ENCODE data around the gene PID1.

Gene PID1
- total RNA-seq: 0 to 0.06 reads per million in 2 experiments

- no peak for DNase-seq (ENCODE audit: low read depth)
Measured at GRCh38 chr2:229270551-229271410, at the start of gene PID1. Gene PID1, minus strand, starts transcription at chr2:229271287. Its CDS starts 244 bp downstream, at chr2:229271043.

DNA sequence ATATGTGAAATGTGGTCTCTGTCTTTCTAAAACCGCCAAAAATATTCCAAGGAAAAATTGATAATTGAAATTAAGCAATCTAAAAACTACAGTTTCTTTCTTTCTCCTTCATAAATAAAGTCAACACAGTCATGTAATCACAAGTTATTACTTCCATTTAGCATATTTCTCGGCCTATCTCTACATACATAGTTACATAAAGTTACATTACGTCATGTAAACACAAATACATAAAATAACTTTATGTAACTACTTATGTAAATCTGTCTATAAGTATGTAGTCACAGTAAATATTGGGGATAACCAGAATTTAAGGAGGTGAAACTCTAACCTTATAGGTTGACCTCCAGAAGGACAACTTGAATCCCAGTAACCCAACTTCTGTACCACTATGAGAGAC, 48.5 kb upstream of the PID1 start:
- DNase-seq (ENCODE audit: low read depth): no peak

DNA sequence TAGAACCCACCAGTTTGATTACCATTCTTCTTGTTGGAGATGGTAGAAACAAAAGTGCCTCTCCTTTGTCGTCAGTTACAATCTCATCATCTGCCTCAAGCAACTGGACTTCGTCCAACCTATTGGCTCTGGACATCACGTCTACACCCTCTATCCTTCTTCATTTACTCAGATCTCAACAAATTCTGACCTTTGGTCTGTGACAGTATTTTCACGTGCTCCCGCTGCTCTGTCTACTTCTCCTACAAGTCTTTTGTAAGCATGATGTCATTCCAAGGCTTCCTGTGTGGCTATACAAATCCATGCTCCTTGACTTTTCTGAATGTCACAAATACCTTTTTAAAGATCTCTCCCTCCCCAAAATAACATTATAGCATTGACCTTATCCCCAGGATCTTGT, 43.0 kb upstream of the PID1 start:
- DNase-seq (ENCODE audit: low read depth): no peak

DNA sequence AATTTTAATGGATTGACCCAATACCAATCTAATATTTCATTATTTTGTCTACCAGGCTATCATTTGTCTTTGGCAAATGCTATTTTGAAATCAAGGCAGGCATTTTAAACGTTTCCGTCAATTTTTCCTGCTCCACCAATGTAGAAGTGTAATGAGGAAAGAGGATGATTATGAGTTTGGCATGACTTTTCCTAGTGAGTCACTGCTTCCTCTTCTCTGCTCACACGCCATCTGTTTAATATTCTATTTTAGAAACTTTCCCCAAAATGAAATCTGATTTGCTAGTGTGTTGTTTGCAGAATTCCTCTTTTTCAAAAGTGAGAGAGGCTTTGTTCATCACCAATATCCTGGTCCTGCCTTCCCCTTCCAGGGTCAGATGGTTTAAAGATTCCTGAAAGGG, 42.5 kb upstream of the PID1 start:
- no peak for DNase-seq (ENCODE audit: low read depth)

DNA sequence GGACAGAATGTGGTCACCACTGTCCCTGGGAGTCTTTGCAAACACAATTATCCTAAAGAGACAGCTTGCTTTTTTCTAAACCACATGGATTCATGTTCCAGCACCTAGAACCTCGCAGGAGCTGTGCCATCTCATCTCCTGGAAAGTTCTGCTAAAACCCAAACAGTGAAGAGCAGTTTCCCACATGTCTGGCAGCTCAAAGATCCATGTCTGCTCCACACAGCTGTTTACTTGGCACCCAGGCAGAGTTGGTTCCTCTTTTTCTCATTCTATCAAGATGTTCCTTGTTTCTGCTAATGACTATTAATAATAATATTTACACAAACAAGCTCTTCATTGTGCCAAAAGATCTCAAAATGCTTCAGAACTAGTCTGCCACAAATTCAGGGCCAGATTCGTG, 30.1 kb upstream of the PID1 start:
- no peak for DNase-seq (ENCODE audit: low read depth)

GRCh38 chr2:229300790-229301189, 29.7 kb upstream of the PID1 start:
- DNase-seq (ENCODE audit: low read depth): no peak

DNA sequence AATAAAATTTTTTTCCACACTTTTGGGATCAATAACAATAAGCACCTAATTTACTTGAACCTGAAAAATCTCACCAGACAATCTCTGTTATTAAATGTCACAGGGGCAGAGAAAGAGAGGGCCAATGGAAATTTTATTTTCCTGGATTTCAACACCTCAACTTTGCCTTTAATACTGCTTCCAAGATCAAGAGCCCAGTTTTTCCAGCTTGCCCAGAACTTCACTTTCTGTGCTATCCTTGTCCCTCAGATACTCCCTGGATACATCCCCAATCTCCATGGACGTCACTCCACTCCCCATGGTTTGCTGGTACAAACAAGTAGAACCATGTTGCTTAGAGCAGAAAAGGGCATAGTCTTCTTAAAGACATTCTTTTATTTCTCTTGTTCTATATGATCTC, 29.3 kb upstream of the PID1 start:
- DNase-seq (ENCODE audit: low read depth): no peak

DNA sequence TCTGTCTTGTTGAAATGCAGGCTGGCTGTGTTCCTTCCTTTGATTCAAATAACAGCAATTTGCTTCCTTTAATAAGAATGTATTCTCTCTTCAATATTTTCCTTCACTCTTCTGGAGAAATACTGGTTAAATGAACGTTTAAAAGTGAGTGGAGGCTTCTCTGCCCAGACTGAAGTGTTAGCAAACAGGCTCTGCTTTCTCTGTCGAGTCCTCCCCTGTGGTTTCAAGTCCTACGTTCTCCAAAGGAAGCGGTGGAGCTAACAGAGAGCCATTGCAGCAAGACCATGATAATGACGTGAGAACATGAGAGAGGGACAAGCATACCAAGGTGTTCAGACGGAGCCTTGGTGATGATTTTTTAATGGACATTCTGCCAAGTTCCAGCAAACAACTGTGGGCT, 26.2 kb upstream of the PID1 start:
- DNase-seq (ENCODE audit: low read depth): no peak

GRCh38 chr2:229296536-229296935, 25.4 kb upstream of the PID1 start:
- no peak for DNase-seq (ENCODE audit: low read depth)

GRCh38 chr2:229296016-229296415, 24.9 kb upstream of the PID1 start:
- no peak for DNase-seq (ENCODE audit: low read depth)

- DNase-seq (ENCODE audit: low read depth): no peak
Measured at GRCh38 chr2:229287823-229288222, 16.7 kb upstream of the PID1 start.

GRCh38 chr2:229282758-229283546, 11.9 kb upstream of the PID1 start:
- no peak for DNase-seq (ENCODE audit: low read depth)

DNA sequence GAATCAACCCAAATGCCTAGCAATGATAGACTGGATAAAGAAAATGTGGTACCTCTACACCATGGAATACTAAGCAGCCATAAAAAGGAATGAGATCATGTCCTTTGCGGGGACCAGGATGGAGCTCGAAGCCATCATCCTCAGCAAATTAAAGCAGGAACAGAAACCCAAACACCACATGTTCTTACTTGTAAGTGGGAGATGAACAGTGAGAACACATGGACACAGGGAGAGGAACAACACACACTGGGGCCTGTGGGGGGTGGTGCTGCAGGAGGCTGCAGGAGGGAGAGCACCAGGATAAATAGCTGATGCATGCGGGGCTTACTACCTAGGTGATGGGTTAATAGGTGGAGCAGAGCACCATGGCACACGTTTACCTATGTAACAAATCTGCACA, 8.4 kb upstream of the PID1 start:
- DNase-seq (ENCODE audit: low read depth): no peak

DNA sequence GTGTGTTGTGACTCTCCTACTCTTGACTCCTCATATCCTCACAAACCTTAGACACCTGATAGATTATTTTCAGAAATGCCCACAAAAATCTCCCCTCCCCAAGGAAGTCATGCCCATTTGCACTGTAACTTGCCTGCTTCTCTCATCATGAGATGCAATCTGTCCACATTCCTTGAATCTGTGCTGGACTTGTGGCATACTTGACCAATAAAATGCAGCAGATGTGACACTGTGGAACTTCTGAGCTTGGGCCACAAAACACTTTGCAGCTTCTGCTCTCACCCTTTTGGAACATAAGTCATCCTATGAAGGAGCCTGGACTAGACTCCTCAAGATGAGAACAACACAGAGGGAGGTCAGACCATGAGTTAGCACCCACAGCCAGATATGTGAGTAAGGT, 4.4 kb upstream of the PID1 start:
- DNase-seq (ENCODE audit: low read depth): no peak

- DNase-seq (ENCODE audit: low read depth): no peak
Measured at GRCh38 chr2:229273723-229274338, 2.7 kb upstream of the PID1 start.

DNA sequence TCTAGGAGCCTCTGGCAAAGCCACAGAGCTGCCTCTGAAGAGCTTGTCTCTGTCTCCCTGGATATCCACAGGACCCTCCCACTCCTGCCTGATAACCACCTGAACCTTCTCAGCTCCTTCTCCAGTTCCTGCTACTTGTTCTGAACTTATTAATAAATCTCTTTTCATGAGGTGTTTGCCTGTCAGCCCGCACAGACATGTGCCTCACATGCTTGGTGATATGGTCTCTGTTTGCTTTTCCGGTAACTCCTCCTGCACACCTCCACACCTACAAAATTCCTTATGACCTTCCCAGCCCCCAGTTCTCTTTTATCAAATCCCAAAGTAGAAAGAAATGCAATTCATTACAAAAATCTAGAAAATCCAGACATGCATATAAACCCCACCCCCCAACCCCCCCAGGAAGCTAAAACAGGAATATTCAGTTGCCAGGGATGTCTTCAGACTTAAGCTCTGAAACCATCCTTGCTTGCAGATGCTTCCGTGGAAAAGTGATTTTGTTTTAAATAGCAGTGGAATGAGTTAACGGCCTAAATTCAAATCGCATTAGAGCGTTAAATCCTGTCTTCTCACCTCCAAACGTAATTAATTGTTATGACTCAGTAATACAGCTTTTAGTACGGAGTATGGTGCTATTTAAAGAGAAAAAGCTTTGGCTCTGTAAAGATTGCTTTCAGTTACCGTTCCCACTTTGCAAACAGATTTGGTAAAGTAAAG, 2.1 kb upstream of the PID1 start:
- no peak for DNase-seq (ENCODE audit: low read depth)

DNA sequence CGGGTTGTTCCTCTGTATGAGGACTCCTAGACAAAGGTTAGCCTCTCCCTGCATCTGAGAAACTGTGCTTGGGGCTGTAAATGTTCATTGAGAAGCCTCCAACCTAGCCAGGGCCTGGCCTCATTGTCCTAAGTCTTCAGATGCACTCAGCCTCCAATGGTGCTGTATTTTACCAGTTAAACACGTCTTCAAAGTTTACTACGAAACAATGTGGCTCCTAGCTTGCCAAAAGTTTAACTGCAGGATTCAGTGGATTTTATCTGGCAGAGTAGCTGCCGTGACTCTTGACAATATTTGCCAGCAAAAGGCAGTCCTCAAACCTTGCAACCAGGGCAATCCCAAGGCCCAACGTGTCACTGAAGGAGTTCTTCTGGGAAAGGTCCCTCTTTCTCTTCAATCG, 1.1 kb downstream of the PID1 start:
- DNase-seq (ENCODE audit: low read depth): no peak

DNA sequence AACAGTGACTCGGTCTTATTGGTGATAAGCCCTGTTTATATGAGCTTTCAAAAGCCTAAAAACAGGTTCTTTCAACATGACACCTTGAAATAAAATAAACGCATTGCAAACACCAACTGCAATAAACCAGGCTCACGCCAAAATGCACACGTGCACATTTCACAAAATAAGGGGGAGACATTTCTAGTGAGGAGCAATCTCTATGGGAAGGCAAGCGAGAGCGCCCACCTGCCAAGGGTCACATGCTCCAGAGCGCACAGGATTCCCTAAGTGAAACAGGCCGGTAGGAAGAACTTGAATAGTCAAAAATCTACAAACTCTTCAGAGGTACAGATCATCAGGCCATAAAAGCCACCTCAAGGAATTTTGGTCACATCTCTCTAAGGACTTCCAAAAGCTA, 1.9 kb downstream of the PID1 start:
- DNase-seq (ENCODE audit: low read depth): no peak

GRCh38 chr2:229268626-229269025, 2.5 kb downstream of the PID1 start:
- DNase-seq (ENCODE audit: low read depth): no peak

- DNase-seq (ENCODE audit: low read depth): no peak
Measured at GRCh38 chr2:229267080-229267479, 4.0 kb downstream of the PID1 start.

DNA sequence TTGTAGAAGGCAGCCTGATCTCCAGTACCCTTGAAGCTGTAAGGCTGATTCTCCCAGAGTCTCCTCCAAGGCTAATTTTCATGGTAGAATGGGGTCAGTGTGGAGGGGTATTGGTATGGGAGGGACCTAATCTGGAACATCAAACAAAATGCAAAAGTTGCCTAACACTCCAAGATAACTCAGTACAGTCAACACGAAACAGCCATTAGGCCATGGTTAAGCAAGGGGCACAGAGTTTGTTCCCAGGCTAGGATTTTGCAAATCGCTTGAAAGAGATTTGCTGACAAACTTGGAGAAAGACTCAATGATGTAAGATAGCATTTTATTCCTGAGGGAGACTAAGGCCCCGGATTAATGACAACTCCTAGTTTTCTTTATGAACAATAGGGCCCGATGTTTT, 5.4 kb downstream of the PID1 start:
- DNase-seq (ENCODE audit: low read depth): no peak

GRCh38 chr2:229261599-229261998, 9.5 kb downstream of the PID1 start:
- no peak for DNase-seq (ENCODE audit: low read depth)
